Mesenchymal stem cell (in vitro differentiated cells and primary cell): ENCODE data around the gene RALGPS1.
A peak's percentile ranks its signal among the peaks of the same experiment; 100 is the strongest.

Experiments used
- DNase-seq: peaks from one replicate; pipeline ENCODE4 v3.0.0-alpha.2; 2013
- H2AFZ ChIP-seq: one replicate; pipeline ENCODE4 v1.6.1; 2013; ENCODE audit warnings: low read depth, mild to moderate bottlenecking, control low read depth, inconsistent platforms, low read length, moderate library complexity
- H2AK5ac ChIP-seq: 2 replicates; pipeline ENCODE4 v1.6.1; 2013; ENCODE audit warnings: low read length, moderate library complexity, mild to moderate bottlenecking, inconsistent platforms; ENCODE audit not compliant: severe bottlenecking
- H2BK120ac ChIP-seq: one replicate; pipeline ENCODE4 v1.6.1; 2013; ENCODE audit warnings: low read depth, mild to moderate bottlenecking, inconsistent platforms, low read length, moderate library complexity
- H2BK12ac ChIP-seq, 2 experiments: one replicate each; pipeline ENCODE4 v1.6.1; 2013; ENCODE audit warnings: inconsistent platforms in 2 of 2, low read length in 2 of 2, mild to moderate bottlenecking in 2 of 2, moderate library complexity in 2 of 2, control low read depth in 1 of 2
- H2BK15ac ChIP-seq: one replicate; pipeline ENCODE4 v1.6.1; 2013; ENCODE audit warnings: mild to moderate bottlenecking, low read depth, inconsistent platforms; ENCODE audit not compliant: poor library complexity, severe bottlenecking
- H2BK5ac ChIP-seq: 2 replicates; pipeline ENCODE4 v1.6.1; 2013; ENCODE audit warnings: low read depth, mild to moderate bottlenecking, low read length, control low read depth, inconsistent platforms; ENCODE audit not compliant: poor library complexity, severe bottlenecking
- H3K14ac ChIP-seq, 2 experiments: one replicate each; pipeline ENCODE4 v1.6.1; 2013; ENCODE audit warnings: inconsistent platforms in 2 of 2, low read length in 2 of 2, control low read depth in 1 of 2, mild to moderate bottlenecking in 1 of 2, moderate library complexity in 1 of 2
- H3K18ac ChIP-seq, 2 experiments: one replicate each; pipeline ENCODE4 v1.6.1; 2013; ENCODE audit warnings: inconsistent platforms in 2 of 2, low read length in 2 of 2, control low read depth in 1 of 2, low read depth in 1 of 2, mild to moderate bottlenecking in 1 of 2
- H3K23ac ChIP-seq, 2 experiments: one replicate each; pipeline ENCODE4 v1.6.1; 2013; ENCODE audit warnings: inconsistent platforms in 2 of 2, low read length in 2 of 2, mild to moderate bottlenecking in 2 of 2, moderate library complexity in 2 of 2, control low read depth in 1 of 2
- H3K27ac ChIP-seq: 2 replicates; pipeline ENCODE4 v1.5.1; 2013; ENCODE audit warnings: mild to moderate bottlenecking, moderate library complexity, low read length, control low read depth, inconsistent platforms; ENCODE audit not compliant: poor library complexity, severe bottlenecking
- H3K27me3 ChIP-seq, 2 experiments: 2 replicates each; pipeline versions ENCODE4 v1.6.1 to v1.7.0; 2013; ENCODE audit warnings: low read length in 2 of 2, mild to moderate bottlenecking in 2 of 2, moderate library complexity in 2 of 2, control low read depth in 1 of 2, inconsistent platforms in 1 of 2; ENCODE audit not compliant: control insufficient read depth in 1 of 2, insufficient read depth in 1 of 2
- H3K36me3 ChIP-seq, 2 experiments: 2 replicates each; pipeline versions ENCODE4 v1.6.1 to v1.7.0; 2013; ENCODE audit warnings: low read length in 2 of 2, control low read depth in 1 of 2, inconsistent platforms in 1 of 2, low read depth in 1 of 2, mild to moderate bottlenecking in 1 of 2; ENCODE audit not compliant: insufficient read depth in 2 of 2, control insufficient read depth in 1 of 2
- H3K4ac ChIP-seq, 2 experiments: one replicate each; pipeline ENCODE4 v1.6.1; 2013; ENCODE audit warnings: inconsistent platforms in 2 of 2, low read length in 2 of 2, mild to moderate bottlenecking in 2 of 2, moderate library complexity in 2 of 2, control low read depth in 1 of 2, low read depth in 1 of 2
- H3K4me1 ChIP-seq: 2 replicates; pipeline ENCODE4 v1.6.1; 2013; ENCODE audit warnings: low read depth, low read length, control low read depth; ENCODE audit not compliant: control insufficient read depth, insufficient read depth
- H3K4me2 ChIP-seq: 2 replicates; pipeline ENCODE4 v1.6.1; 2013; ENCODE audit warnings: low read length, mild to moderate bottlenecking, inconsistent platforms; ENCODE audit not compliant: poor library complexity, severe bottlenecking
- H3K4me3 ChIP-seq, 2 experiments: 2 replicates each; pipeline versions ENCODE4 v1.5.1 to v1.7.0; 2013; ENCODE audit warnings: low read length in 2 of 2, mild to moderate bottlenecking in 2 of 2, control low read depth in 1 of 2, low read depth in 1 of 2; ENCODE audit not compliant: insufficient read depth in 1 of 2
- H3K79me1 ChIP-seq: replicated peaks from 2 replicates; pipeline ENCODE4 v1.6.1; 2013; ENCODE audit warnings: mild to moderate bottlenecking, control low read depth, low read length, inconsistent platforms; ENCODE audit not compliant: poor library complexity, severe bottlenecking
- H3K9ac ChIP-seq: 2 replicates; pipeline ENCODE4 v1.7.0; 2013; ENCODE audit warnings: mild to moderate bottlenecking, low read length, moderate library complexity
- H3K9me3 ChIP-seq: 2 replicates; pipeline ENCODE4 v1.7.0; 2013; ENCODE audit warnings: mild to moderate bottlenecking, low read length; ENCODE audit not compliant: control insufficient read depth
- H4K8ac ChIP-seq: one replicate; pipeline ENCODE4 v1.6.1; 2013; ENCODE audit warnings: inconsistent platforms, mild to moderate bottlenecking, low read length, moderate library complexity
- H4K91ac ChIP-seq: one replicate; pipeline ENCODE4 v1.6.1; 2013; ENCODE audit warnings: mild to moderate bottlenecking, low read length, inconsistent platforms
- WGBS: methylation state at CpG from one replicate; pipeline ENCODE4 v1.1.7; 2013; ENCODE audit warnings: mixed read lengths; 5-methylcytosine and 5-hydroxymethylcytosine counted together

RALGPS1 gene

GRCh38 chr9:127221695-127222094 is 307.1 kb downstream of the RALGPS1 start:
- H3K27ac ChIP-seq = no peak overlapping the region

GRCh38 chr9:127222388-127223095 is 308.0 kb downstream of the RALGPS1 start:
- Histone ChIP-seq H3K36me3 (no peaks in the 10 kb centered on the region), H3K27ac (no peak overlapping the region), H4K8ac (no peak overlapping the region), H3K4ac (no peak overlapping the region), H3K23ac (no peak overlapping the region), H3K79me1 (no peaks in the 10 kb centered on the region), H3K9ac (no peak overlapping the region), H2BK5ac (no peak overlapping the region), H3K9me3 (no peaks in the 10 kb centered on the region), H2BK120ac (no peak overlapping the region), H3K18ac (no peak overlapping the region), H3K27me3 (peaks cover 20 to 78% of the 10 kb centered on the region in 2 experiments), H3K4me3 (no peak overlapping the region), H2BK15ac (no peak overlapping the region), H3K4me1 (peaks cover 18% of the 10 kb centered on the region), H2AK5ac (no peak overlapping the region), H2AFZ (no peak overlapping the region), H4K91ac (no peak overlapping the region), H3K14ac (no peak overlapping the region), H2BK12ac (no peak overlapping the region), H3K4me2 (no peak overlapping the region)
- 93% methylated on average over 12 of the region's 15 CpGs for WGBS
- no peak for DNase-seq

More at GRCh38 chr9:127221695-127222094, 307.1 kb downstream of the RALGPS1 start:
- Histone ChIP-seq H4K8ac (no peak overlapping the region), H3K27me3 (peaks cover 24 to 83% of the 10 kb centered on the region in 2 experiments), H2BK120ac (no peak overlapping the region), H3K9me3 (no peaks in the 10 kb centered on the region), H2AK5ac (no peak overlapping the region), H2BK5ac (no peak overlapping the region), H2BK15ac (no peak overlapping the region), H3K4me2 (no peak overlapping the region), H3K4me1 (peaks cover 18% of the 10 kb centered on the region), H3K4me3 (no peak overlapping the region), H3K4ac (no peak overlapping the region), H3K36me3 (no peaks in the 10 kb centered on the region), H3K9ac (no peak overlapping the region), H2BK12ac (no peak overlapping the region), H2AFZ (no peak overlapping the region), H3K79me1 (no peaks in the 10 kb centered on the region), H3K18ac (no peak overlapping the region), H4K91ac (no peak overlapping the region), H3K14ac (no peak overlapping the region), H3K23ac (no peak overlapping the region)
- no peak for DNase-seq
- WGBS = 74% methylated on average over 2 of the region's 2 CpGs

GRCh38 chr9:127223266-127223665 is 308.7 kb downstream of the RALGPS1 start:
- H3K18ac ChIP-seq = no peak overlapping the region
- no peak overlapping the region for H3K9ac ChIP-seq
- no peak overlapping the region for H2BK120ac ChIP-seq
- no peaks in the 10 kb centered on the region for H3K36me3 ChIP-seq
- no peak for DNase-seq
- H3K9me3 ChIP-seq = no peaks in the 10 kb centered on the region
- H4K91ac ChIP-seq = no peak overlapping the region
- WGBS = 77% methylated on average over 4 of the region's 4 CpGs
- H4K8ac ChIP-seq = no peak overlapping the region
- peaks cover 18% of the 10 kb centered on the region for H3K4me1 ChIP-seq
- H2AK5ac ChIP-seq = no peak overlapping the region
- no peak overlapping the region for H2BK15ac ChIP-seq
- H3K4me2 ChIP-seq = no peak overlapping the region
- no peaks in the 10 kb centered on the region for H3K79me1 ChIP-seq
- no peak overlapping the region for H2AFZ ChIP-seq
- H2BK5ac ChIP-seq = no peak overlapping the region
- no peak overlapping the region for H3K23ac ChIP-seq
- no peak overlapping the region for H3K27ac ChIP-seq
- H3K27me3 ChIP-seq = peaks cover 20 to 71% of the 10 kb centered on the region in 2 experiments
- H3K4me3 ChIP-seq = no peak overlapping the region
- H2BK12ac ChIP-seq = no peak overlapping the region
- H3K4ac ChIP-seq = no peak overlapping the region
- H3K14ac ChIP-seq = no peak overlapping the region

GRCh38 chr9:127223810-127224177 is 309.2 kb downstream of the RALGPS1 start:
- Histone ChIP-seq H3K4me3 (no peak overlapping the region), H3K27ac (no peak overlapping the region), H3K14ac (no peak overlapping the region), H2BK15ac (no peak overlapping the region), H2BK5ac (no peak overlapping the region), H3K4me1 (peaks cover 18% of the 10 kb centered on the region), H3K4ac (no peak overlapping the region), H2AK5ac (no peak overlapping the region), H3K27me3 (peaks cover 20 to 65% of the 10 kb centered on the region in 2 experiments), H3K9me3 (no peaks in the 10 kb centered on the region), H4K91ac (no peak overlapping the region), H2BK120ac (no peak overlapping the region), H3K23ac (no peak overlapping the region), H3K36me3 (no peaks in the 10 kb centered on the region), H2BK12ac (no peak overlapping the region), H3K79me1 (no peaks in the 10 kb centered on the region), H3K4me2 (peak overlapping the region; percentile 58), H3K9ac (no peak overlapping the region), H3K18ac (no peak overlapping the region), H4K8ac (no peak overlapping the region), H2AFZ (no peak overlapping the region)
- DNase-seq = no peak
- WGBS = 45% methylated on average over 5 of the region's 8 CpGs
